SK-N-SH (cell line): Measurements from ENCODE around the gene MACO1. TPM values are rescaled to one million over a fixed set of nuclear protein-coding genes. Genes with fewer than 3 reads are reported as not detected.

ENCODE experiments used
- CTCF ChIA-PET: fragments of 300-600, 350-600 bp; formaldehyde crosslinking; extraction: SDS; loops from one replicate; lab custom pipeline; 2021; lab: Yijun Ruan, JAX
- POLR2A ChIA-PET: fragments of 350-600 bp; sonication (Branson Sonifier 250); formaldehyde crosslinking; extraction: SDS; loops from one replicate; lab custom pipeline; 2020; ENCODE audit warnings: antibody characterized with exemption, inconsistent platforms; lab: Yijun Ruan, JAX
- DNase-seq: peaks from one replicate; pipeline ENCODE4 v3.0.0; 2012
- H2AFZ ChIP-seq: fragments of 200-600 bp; sonication (generic); 2 replicates; pipeline ENCODE4 v1.8.1; 2016; ENCODE audit warnings: antibody characterized with exemption, mild to moderate bottlenecking, low read depth
- H3F3A ChIP-seq: fragments of 200-600 bp; sonication (generic); replicated peaks from 2 replicates; pipeline ENCODE3; 2016; ENCODE audit warnings: antibody characterized with exemption, mild to moderate bottlenecking; ENCODE audit not compliant: insufficient read depth
- H3K27ac ChIP-seq, 2 experiments: fragments of 200-500 bp in 1 of 2; fragments of 200-600 bp in 1 of 2; sonication (Bioruptor generic) in 1 of 2; sonication (generic), shearing (Covaris generic) in 1 of 2; 2 replicates each; pipeline versions ENCODE4 v1.5.1 to v1.6.1; 2014 to 2016; ENCODE audit warnings: low read depth in 2 of 2, inconsistent platforms in 1 of 2, low read length in 1 of 2, mild to moderate bottlenecking in 1 of 2, mixed read lengths in 1 of 2
- H3K27me3 ChIP-seq: fragments of 200-600 bp; sonication (generic), shearing (Covaris generic); 2 replicates; pipeline ENCODE4 v1.6.1; 2016; ENCODE audit warnings: mixed run types; ENCODE audit not compliant: insufficient read depth
- H3K36me3 ChIP-seq, 2 experiments: fragments of 200-500 bp in 1 of 2; fragments of 200-600 bp in 1 of 2; sonication (Bioruptor generic) in 1 of 2; sonication (generic) in 1 of 2; replicated peaks in 1 of 2; 2 replicates each; pipeline versions ENCODE3 to v1.5.1; 2014 to 2016; ENCODE audit warnings: low read length in 1 of 2, mild to moderate bottlenecking in 1 of 2; ENCODE audit not compliant: insufficient read depth in 2 of 2, control insufficient read depth in 1 of 2
- H3K4me1 ChIP-seq, 2 experiments: fragments of 200-500 bp in 1 of 2; fragments of 200-600 bp in 1 of 2; sonication (Bioruptor generic) in 1 of 2; sonication (generic), shearing (Covaris generic) in 1 of 2; 2 replicates each; pipeline versions ENCODE4 v1.5.1 to v1.6.1; 2014 to 2016; ENCODE audit warnings: low read depth in 1 of 2, low read length in 1 of 2, mixed run types in 1 of 2; ENCODE audit not compliant: insufficient read depth in 2 of 2, control insufficient read depth in 1 of 2
- H3K4me2 ChIP-seq: fragments of 200-600 bp; sonication (generic), shearing (Covaris generic); 2 replicates; pipeline ENCODE4 v1.6.1; 2017; ENCODE audit warnings: mixed run types
- H3K4me3 ChIP-seq, 2 experiments: fragments of 200-500 bp in 1 of 2; fragments of 200-600 bp in 1 of 2; sonication (Bioruptor generic) in 1 of 2; sonication (generic), shearing (Covaris generic) in 1 of 2; 2 replicates each; pipeline versions ENCODE4 v1.5.1 to v1.8.1; 2014 to 2016; ENCODE audit warnings: low read depth in 2 of 2, inconsistent platforms in 1 of 2, low read length in 1 of 2, mild to moderate bottlenecking in 1 of 2, mixed read lengths in 1 of 2, moderate library complexity in 1 of 2
- H3K79me2 ChIP-seq: fragments of 200-600 bp; sonication (generic); 2 replicates; pipeline ENCODE4 v1.8.1; 2017; ENCODE audit warnings: mild to moderate bottlenecking; ENCODE audit not compliant: insufficient read depth
- H3K9ac ChIP-seq: fragments of 200-600 bp; sonication (generic); 2 replicates; pipeline ENCODE4 v1.6.1; 2017; ENCODE audit warnings: mixed run types
- H3K9me2 ChIP-seq: fragments of 200-600 bp; sonication (generic); 2 replicates; pipeline ENCODE4 v1.6.1; 2017; ENCODE audit warnings: mixed run types
- H3K9me3 ChIP-seq: fragments of 200-600 bp; sonication (generic); 2 replicates; pipeline ENCODE4 v1.6.1; 2017; ENCODE audit warnings: mixed run types, mild to moderate bottlenecking, moderate library complexity
- H4K20me1 ChIP-seq: fragments of 200-600 bp; sonication (generic); 2 replicates; pipeline ENCODE4 v1.6.1; 2017; ENCODE audit warnings: mild to moderate bottlenecking, mixed run types; ENCODE audit not compliant: insufficient read depth
- CHD2 ChIP-seq: fragments of 150-350 bp; IDR thresholded peaks from 2 replicates; pipeline ENCODE4 v1.6.1; 2018; ENCODE audit warnings: low read length; ENCODE audit not compliant: partially characterized antibody
- ELF1 ChIP-seq: IDR thresholded peaks from 2 replicates; pipeline ENCODE4 v1.4.0; 2012
- EP300 ChIP-seq, 2 experiments: IDR thresholded peaks; 2 replicates each; pipeline versions ENCODE4 v1.4.0 to v1.6.1; 2012; ENCODE audit warnings: borderline replicate concordance in 1 of 2, low read depth in 1 of 2, low read length in 1 of 2
- EZH2phosphoT487 ChIP-seq: fragments of 200-600 bp; sonication (generic); IDR thresholded peaks from 2 replicates; pipeline ENCODE4 v1.6.1; 2017; ENCODE audit warnings: low read depth, mixed run types, mild to moderate bottlenecking, antibody characterized with exemption, moderate library complexity, borderline replicate concordance
- FOXM1 ChIP-seq: IDR thresholded peaks from 2 replicates; pipeline ENCODE4 v1.4.0; 2012; ENCODE audit warnings: low read depth, mild to moderate bottlenecking
- JUND ChIP-seq: IDR thresholded peaks from 2 replicates; pipeline ENCODE4 v1.4.0; 2012
- NFIC ChIP-seq: IDR thresholded peaks from 2 replicates; pipeline ENCODE4 v1.4.0; 2012; ENCODE audit warnings: borderline replicate concordance
- NRF1 ChIP-seq: IDR thresholded peaks from 2 replicates; pipeline ENCODE4 v1.6.1; 2012; ENCODE audit warnings: low read depth, mild to moderate bottlenecking, low read length
- POLR2AphosphoS5 ChIP-seq: IDR thresholded peaks from 2 replicates; pipeline ENCODE4 v1.6.1; 2012; ENCODE audit warnings: low read depth, low read length
- RAD21 ChIP-seq: IDR thresholded peaks from 2 replicates; pipeline ENCODE4 v1.6.1; 2012; ENCODE audit warnings: mild to moderate bottlenecking, low read length
- RCOR1 ChIP-seq: fragments of 150-350 bp; IDR thresholded peaks from 2 replicates; pipeline ENCODE4 v1.6.1; 2017; ENCODE audit warnings: antibody characterized with exemption, low read length
- RFX5 ChIP-seq: IDR thresholded peaks from 2 replicates; pipeline ENCODE4 v1.6.1; 2012; ENCODE audit warnings: mild to moderate bottlenecking, improper control_type of control experiment, low read length
- RXRA ChIP-seq: IDR thresholded peaks from 2 replicates; pipeline ENCODE4 v1.4.0; 2012; ENCODE audit warnings: low read depth, mild to moderate bottlenecking, borderline replicate concordance
- TAF1 ChIP-seq: IDR thresholded peaks from 2 replicates; pipeline ENCODE4 v1.6.1; 2012; ENCODE audit warnings: low read depth, mild to moderate bottlenecking, low read length, moderate library complexity, borderline replicate concordance
- TCF12 ChIP-seq: IDR thresholded peaks from 2 replicates; pipeline ENCODE4 v1.4.0; 2012
- TEAD4 ChIP-seq: IDR thresholded peaks from 2 replicates; pipeline ENCODE4 v1.4.0; 2012; ENCODE audit warnings: mild to moderate bottlenecking, borderline replicate concordance; ENCODE audit not compliant: insufficient read depth
- YY1 ChIP-seq: IDR thresholded peaks from 2 replicates; pipeline ENCODE4 v1.4.0; 2012; ENCODE audit warnings: low read depth, mild to moderate bottlenecking
- WGBS: methylation state at CpG from one replicate; pipeline ENCODE4 v1.1.6; 2017; ENCODE audit warnings: low lambda C conversion rate; 5-methylcytosine and 5-hydroxymethylcytosine counted together
- polyA plus RNA-seq, 3 experiments: library from polyadenylated mRNA; depleted of rRNA; stranded (reverse); fragments of >200 nt; gene quantifications; 2 replicates each; pipeline ENCODE4 v1.2.3, GENCODE V29; 2012
- TF ChIP-seq, protein P1 (sequence below): IDR thresholded peaks from 2 replicates; pipeline ENCODE4 v1.6.1; 2012; ENCODE audit warnings: mild to moderate bottlenecking, low read depth, low read length, moderate library complexity
- TF ChIP-seq, protein P2 (sequence below): fragments of 150-350 bp; IDR thresholded peaks from 2 replicates; pipeline ENCODE4 v1.6.1; 2016; ENCODE audit warnings: mild to moderate bottlenecking, low read depth, low read length
- TF ChIP-seq, protein P3 (sequence below): IDR thresholded peaks from 2 replicates; pipeline ENCODE4 v1.4.0; 2012; ENCODE audit warnings: low read depth, borderline replicate concordance
- TF ChIP-seq, protein P4 (sequence below): IDR thresholded peaks from 2 replicates; pipeline ENCODE4 v1.4.0; 2012; ENCODE audit warnings: low read depth, borderline replicate concordance

Gene MACO1
- polyA plus RNA-seq, 1 of the 3 experiments (the other 2 are of a cell fraction): 6.9 TPM

DNA sequence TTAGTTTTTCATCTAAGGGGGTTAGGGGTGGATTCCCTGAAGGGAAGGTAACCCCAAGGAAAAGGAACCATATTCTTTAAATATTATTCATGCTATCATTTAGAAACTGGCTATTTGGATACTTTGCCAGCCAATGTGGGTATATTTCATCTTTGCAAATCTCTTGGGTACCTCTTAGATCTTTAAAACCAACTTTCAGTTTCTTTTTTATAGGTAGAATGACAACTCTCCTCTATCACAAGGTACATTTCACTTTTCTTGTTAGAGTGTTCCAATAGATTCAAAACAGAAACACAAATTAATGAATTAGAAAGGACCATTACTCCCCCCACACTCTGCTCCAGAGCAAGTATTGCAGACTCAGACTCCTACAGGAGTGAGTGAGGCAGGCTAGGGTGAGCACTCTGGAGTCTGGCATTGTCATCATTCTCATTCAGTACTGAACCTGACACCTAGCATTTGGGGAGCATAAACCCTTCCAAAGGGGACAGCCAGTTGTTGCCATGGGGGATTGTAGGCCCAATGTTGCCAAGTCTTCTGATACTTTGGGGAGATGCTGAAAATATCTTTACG, 43.0 kb downstream of the MACO1 start:
- Histone ChIP-seq H3K9me2 (no peaks in the 10 kb centered on the region), H2AFZ (no peak overlapping the region), H3F3A (peaks cover 7% of the 10 kb centered on the region), H3K4me1 (peaks cover 0 to 9% of the 10 kb centered on the region in 2 experiments; a peak in 3 of 4 replicates), H3K4me3 (no peak overlapping the region), H3K9me3 (no peaks in the 10 kb centered on the region), H3K4me2 (no peak overlapping the region), H3K36me3 (peaks cover 0 to 7% of the 10 kb centered on the region in 2 experiments), H4K20me1 (peaks cover 10% of the 10 kb centered on the region; the same call in 1 of the 2 replicates), H3K9ac (no peak overlapping the region), H3K27ac (no peak overlapping the region), H3K27me3 (no peaks in the 10 kb centered on the region), H3K79me2 (peaks cover 89% of the 10 kb centered on the region)
- DNase-seq: no peak
- 93% methylated on average over 1 of the region's 1 CpG for WGBS
- ChIA-PET POLR2A (no interaction called here), CTCF (no interaction called here)
- TF ChIP-seq NFIC: no peak
- no peak for TF ChIP-seq NRF1
- TF ChIP-seq, protein P1, sequence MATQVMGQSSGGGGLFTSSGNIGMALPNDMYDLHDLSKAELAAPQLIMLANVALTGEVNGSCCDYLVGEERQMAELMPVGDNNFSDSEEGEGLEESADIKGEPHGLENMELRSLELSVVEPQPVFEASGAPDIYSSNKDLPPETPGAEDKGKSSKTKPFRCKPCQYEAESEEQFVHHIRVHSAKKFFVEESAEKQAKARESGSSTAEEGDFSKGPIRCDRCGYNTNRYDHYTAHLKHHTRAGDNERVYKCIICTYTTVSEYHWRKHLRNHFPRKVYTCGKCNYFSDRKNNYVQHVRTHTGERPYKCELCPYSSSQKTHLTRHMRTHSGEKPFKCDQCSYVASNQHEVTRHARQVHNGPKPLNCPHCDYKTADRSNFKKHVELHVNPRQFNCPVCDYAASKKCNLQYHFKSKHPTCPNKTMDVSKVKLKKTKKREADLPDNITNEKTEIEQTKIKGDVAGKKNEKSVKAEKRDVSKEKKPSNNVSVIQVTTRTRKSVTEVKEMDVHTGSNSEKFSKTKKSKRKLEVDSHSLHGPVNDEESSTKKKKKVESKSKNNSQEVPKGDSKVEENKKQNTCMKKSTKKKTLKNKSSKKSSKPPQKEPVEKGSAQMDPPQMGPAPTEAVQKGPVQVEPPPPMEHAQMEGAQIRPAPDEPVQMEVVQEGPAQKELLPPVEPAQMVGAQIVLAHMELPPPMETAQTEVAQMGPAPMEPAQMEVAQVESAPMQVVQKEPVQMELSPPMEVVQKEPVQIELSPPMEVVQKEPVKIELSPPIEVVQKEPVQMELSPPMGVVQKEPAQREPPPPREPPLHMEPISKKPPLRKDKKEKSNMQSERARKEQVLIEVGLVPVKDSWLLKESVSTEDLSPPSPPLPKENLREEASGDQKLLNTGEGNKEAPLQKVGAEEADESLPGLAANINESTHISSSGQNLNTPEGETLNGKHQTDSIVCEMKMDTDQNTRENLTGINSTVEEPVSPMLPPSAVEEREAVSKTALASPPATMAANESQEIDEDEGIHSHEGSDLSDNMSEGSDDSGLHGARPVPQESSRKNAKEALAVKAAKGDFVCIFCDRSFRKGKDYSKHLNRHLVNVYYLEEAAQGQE: no peak
- no peak for TF ChIP-seq TEAD4
- TF ChIP-seq TCF12: no peak

DNA sequence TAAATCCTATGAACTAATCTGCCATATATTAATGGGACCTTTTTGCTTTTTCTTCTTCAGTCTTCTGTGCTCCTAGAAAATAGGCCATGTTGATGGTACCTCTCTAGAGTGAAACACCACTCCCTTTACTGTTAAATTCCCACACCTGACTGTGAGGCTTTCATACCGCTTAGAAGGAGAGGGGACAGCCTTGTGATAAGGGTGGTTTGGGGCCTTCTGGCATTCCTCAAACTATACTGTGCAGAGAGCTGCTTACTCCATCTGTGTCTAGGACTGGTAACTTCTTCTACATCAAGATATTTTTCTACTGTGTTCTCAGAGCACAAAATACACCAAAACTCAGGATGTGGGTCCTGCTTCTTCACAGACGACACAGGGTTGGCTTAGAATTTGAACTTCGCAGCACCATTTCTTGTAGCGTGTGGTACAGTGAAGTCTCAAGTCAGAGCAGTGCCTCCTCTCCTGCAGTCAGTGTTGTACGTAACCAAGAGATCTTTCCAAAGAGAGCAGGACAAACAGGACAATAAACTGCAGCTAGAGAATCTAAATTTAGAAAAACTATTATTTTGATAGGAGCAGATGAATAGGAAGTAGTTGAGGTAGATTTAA, 43.8 kb downstream of the MACO1 start:
- no peaks in the 10 kb centered on the region for H3K27me3 ChIP-seq
- H3K79me2 ChIP-seq: peaks cover 91% of the 10 kb centered on the region
- peaks cover 7% of the 10 kb centered on the region for H3F3A ChIP-seq
- H3K4me3 ChIP-seq: no peak overlapping the region
- no peaks in the 10 kb centered on the region for H3K9me2 ChIP-seq
- H4K20me1 ChIP-seq: peaks cover 10% of the 10 kb centered on the region; the same call in 1 of the 2 replicates
- H3K27ac ChIP-seq: no peak overlapping the region
- H3K4me2 ChIP-seq: no peak overlapping the region
- no peaks in the 10 kb centered on the region for H3K9me3 ChIP-seq
- ChIA-PET POLR2A (no interaction called here), CTCF (interaction anchor here (0.6 kb wide), 1 partner anchor 99 kb away, joined by 3 read pairs; no protein-coding TSS in a partner anchor)
- WGBS: 81% methylated on average over 5 of the region's 5 CpGs
- no peak for DNase-seq
- peaks cover 0 to 9% of the 10 kb centered on the region in 2 experiments for H3K36me3 ChIP-seq
- H3K9ac ChIP-seq: no peak overlapping the region
- no peak overlapping the region for H2AFZ ChIP-seq
- TF ChIP-seq RCOR1 (no peak), EZH2phosphoT487 (no peak), ELF1 (no peak), YY1 (no peak), RFX5 (no peak), JUND (no peak), POLR2AphosphoS5 (no peak), CHD2 (no peak), FOXM1 (no peak), TCF12 (no peak), TAF1 (no peak), RXRA (no peak), RAD21 (no peak), EP300 (IDR thresholded peaks at IDR 0.05; ENCODE audit: borderline replicate concordance in 1 of 2, low read depth in 1 of 2, low read length in 1 of 2) (no peak)
- TF ChIP-seq, protein P2, sequence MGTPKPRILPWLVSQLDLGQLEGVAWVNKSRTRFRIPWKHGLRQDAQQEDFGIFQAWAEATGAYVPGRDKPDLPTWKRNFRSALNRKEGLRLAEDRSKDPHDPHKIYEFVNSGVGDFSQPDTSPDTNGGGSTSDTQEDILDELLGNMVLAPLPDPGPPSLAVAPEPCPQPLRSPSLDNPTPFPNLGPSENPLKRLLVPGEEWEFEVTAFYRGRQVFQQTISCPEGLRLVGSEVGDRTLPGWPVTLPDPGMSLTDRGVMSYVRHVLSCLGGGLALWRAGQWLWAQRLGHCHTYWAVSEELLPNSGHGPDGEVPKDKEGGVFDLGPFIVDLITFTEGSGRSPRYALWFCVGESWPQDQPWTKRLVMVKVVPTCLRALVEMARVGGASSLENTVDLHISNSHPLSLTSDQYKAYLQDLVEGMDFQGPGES: no peak
- TF ChIP-seq, protein P3, sequence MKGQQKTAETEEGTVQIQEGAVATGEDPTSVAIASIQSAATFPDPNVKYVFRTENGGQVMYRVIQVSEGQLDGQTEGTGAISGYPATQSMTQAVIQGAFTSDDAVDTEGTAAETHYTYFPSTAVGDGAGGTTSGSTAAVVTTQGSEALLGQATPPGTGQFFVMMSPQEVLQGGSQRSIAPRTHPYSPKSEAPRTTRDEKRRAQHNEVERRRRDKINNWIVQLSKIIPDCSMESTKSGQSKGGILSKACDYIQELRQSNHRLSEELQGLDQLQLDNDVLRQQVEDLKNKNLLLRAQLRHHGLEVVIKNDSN: no peak
- TF ChIP-seq, protein P4, sequence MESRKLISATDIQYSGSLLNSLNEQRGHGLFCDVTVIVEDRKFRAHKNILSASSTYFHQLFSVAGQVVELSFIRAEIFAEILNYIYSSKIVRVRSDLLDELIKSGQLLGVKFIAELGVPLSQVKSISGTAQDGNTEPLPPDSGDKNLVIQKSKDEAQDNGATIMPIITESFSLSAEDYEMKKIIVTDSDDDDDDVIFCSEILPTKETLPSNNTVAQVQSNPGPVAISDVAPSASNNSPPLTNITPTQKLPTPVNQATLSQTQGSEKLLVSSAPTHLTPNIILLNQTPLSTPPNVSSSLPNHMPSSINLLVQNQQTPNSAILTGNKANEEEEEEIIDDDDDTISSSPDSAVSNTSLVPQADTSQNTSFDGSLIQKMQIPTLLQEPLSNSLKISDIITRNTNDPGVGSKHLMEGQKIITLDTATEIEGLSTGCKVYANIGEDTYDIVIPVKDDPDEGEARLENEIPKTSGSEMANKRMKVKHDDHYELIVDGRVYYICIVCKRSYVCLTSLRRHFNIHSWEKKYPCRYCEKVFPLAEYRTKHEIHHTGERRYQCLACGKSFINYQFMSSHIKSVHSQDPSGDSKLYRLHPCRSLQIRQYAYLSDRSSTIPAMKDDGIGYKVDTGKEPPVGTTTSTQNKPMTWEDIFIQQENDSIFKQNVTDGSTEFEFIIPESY: no peak
- H3K4me1 ChIP-seq: peaks cover 0 to 9% of the 10 kb centered on the region in 2 experiments; a peak in 3 of 4 replicates
